Right hindlimb (tissue), 1 donor: ENCODE measurements around the gene SLC7A5.

ENCODE experiments used
- DNase-seq: peaks from one replicate; pipeline ENCODE4 v3.0.0-alpha.2; 2018

SLC7A5 gene

DNA sequence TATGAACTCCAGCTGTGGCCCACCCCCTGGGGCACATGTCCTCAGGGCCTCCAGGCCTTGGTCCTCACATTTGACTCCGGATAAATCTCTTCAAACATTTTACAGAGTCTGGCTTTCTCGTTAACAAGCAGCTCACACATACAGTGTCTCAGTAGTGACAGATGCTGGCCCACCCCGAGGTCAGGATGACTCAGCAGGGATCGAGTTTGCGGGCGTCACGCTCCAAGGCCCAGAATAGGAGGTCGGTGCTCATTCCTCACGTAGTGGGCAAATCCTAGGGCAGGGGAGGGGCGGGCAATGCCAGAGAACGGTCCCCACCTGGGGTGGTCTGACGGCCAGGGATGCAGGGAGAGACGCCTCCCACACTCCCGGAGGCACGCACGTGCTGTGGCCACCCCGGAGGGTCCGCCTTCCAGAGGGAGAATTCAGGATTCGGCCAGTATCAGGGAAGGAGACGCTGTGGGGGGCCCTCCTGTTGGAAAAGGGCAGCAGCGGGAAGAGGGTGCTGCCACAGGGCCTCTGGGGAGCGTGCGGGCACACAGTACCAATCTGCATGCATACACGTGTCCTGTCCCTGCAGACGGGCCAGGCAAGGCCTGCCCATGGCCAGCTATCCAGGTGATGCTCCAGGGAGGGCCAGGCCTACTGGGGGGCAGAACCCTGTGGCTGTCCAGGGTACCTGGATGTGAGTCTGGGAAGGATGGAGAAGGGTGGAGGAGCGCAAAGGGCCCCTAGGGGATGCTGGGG, 8.6 kb downstream of the SLC7A5 start:
- DNase-seq = peak; percentile 73

GRCh38 chr16:87858151-87858993, 10.9 kb downstream of the SLC7A5 start:
- DNase-seq = peak; percentile 59

DNA sequence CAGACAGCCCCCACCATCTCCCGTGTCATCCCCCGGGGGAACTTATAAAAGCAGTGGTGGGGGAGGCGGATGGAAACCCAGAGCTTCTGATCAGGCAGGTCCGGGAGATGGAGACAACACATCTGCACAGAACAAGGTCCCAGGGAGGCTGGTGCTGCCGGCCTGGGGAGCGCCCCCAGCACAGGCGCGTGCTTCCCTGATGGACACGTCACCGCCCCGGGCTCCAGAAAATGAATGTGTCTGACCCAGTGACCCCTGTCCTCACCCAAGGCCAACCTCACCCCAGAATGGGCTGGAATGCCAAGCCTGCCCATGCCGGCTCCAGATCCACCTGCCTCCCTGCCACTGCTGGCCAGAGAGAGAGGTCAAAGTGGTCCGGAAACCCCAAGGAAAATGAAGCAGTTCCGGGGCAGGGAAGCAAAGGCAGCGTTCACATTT, 12.5 kb downstream of the SLC7A5 start:
- DNase-seq = no peak

GRCh38 chr16:87855852-87856715, 13.2 kb downstream of the SLC7A5 start:
- no peak for DNase-seq

GRCh38 chr16:87854907-87855683, 14.2 kb downstream of the SLC7A5 start:
- no peak for DNase-seq

GRCh38 chr16:87854053-87854906, 15.0 kb downstream of the SLC7A5 start:
- no peak for DNase-seq

- peak; percentile 93 for DNase-seq
Measured at GRCh38 chr16:87853411-87854052, 15.8 kb downstream of the SLC7A5 start.

GRCh38 chr16:87851601-87852000, 17.7 kb downstream of the SLC7A5 start:
- DNase-seq = no peak

GRCh38 chr16:87851141-87851587, 18.1 kb downstream of the SLC7A5 start:
- DNase-seq = no peak

GRCh38 chr16:87850009-87851006, 19.0 kb downstream of the SLC7A5 start:
- DNase-seq = peak; percentile 67

DNA sequence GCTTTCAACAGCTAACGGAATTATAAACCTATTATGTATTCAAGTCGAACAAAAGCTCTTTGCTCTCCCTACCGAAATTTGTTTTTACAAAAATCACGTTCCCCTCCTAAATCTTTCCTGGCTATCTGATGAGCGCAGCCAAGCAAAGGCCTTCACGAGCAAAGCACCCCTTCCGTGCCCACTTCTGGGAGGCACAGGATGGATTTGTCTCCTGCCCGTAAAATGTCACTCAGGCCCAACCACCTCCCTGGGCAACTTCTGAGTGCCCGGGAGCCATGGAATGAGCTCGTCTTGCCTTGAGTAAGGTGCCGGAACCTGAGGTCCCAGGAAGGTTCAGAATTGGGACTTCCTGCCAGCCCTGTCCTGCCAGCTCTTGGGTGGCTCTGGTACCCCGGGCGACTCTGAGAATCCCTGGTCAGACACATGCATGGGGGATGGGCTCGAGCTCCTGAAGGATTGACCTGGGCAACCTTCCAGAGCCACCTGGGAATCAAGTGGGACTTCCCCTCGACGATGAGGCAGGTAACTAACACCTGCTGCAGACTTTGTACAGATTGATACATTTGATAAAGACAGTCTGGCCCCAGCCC, 19.8 kb downstream of the SLC7A5 start:
- no peak for DNase-seq

GRCh38 chr16:87848676-87849345, 20.5 kb downstream of the SLC7A5 start:
- DNase-seq = peak; percentile 58

GRCh38 chr16:87847785-87848675, 21.3 kb downstream of the SLC7A5 start:
- peak; percentile 74 for DNase-seq

- DNase-seq = no peak
Measured at GRCh38 chr16:87847467-87847784, 21.9 kb downstream of the SLC7A5 start.

- no peak for DNase-seq
Measured at GRCh38 chr16:87846705-87847466, 22.4 kb downstream of the SLC7A5 start.

- no peak for DNase-seq
Measured at GRCh38 chr16:87845807-87846619, 23.3 kb downstream of the SLC7A5 start.
